Measurements from ENCODE around the gene R3HCC1L. TPM values are rescaled to one million over a fixed set of nuclear protein-coding genes. Genes with fewer than 3 reads are reported as not detected.

R3HCC1L gene
- total and polyA plus RNA-seq, 2 experiments from 2014 or later = 5.2 to 12.7 TPM

- Histone ChIP-seq H3K4me2 (no peak overlapping the region), H3K9me2 (replicated peaks; ENCODE audit: insufficient read depth) (no peaks in the 10 kb centered on the region), H2AFZ (no peak overlapping the region), H3K4me3 (no peak overlapping the region), H3K27me3 (no peaks in the 10 kb centered on the region), H3K9me3 (ENCODE audit: low read depth) (no peaks in the 10 kb centered on the region), H3K79me2 (peaks cover 2% of the 10 kb centered on the region), H3K4me1 (ENCODE audit: insufficient read depth) (no peaks in the 10 kb centered on the region), H4K20me1 (ENCODE audit: insufficient read depth, poor library complexity, severe bottlenecking) (peaks cover 3% of the 10 kb centered on the region), H3K27ac (no peak overlapping the region), H3K36me3 (replicated peaks; ENCODE audit: insufficient read depth, low read depth) (no peaks in the 10 kb centered on the region)
- DNase-seq (ENCODE audit: low spot score) = no peak
- TF ChIP-seq EZH2 (IDR thresholded peaks at IDR 0.05; ENCODE audit: borderline replicate concordance) = no peak
- TF ChIP-seq EZH2phosphoT487 (IDR thresholded peaks at IDR 0.05; ENCODE audit: low read depth, severe bottlenecking, unreplicated experiment) = no peak
- TF ChIP-seq CTCF (IDR thresholded peaks at IDR 0.05; ENCODE audit: poor library complexity) = no peak
- WGBS (ENCODE audit: low lambda C conversion rate, missing lambda C conversion rate) = 83% methylated on average over 7 of the region's 7 CpGs
Measured at GRCh38 chr10:98168147-98168546, 33.7 kb downstream of the R3HCC1L start.

GRCh38 chr10:98168766-98169165 is 34.3 kb downstream of the R3HCC1L start:
- H3K9me3 ChIP-seq (ENCODE audit: low read depth) = no peaks in the 10 kb centered on the region
- peaks cover 3% of the 10 kb centered on the region for H4K20me1 ChIP-seq (ENCODE audit: insufficient read depth, poor library complexity, severe bottlenecking)
- H3K4me2 ChIP-seq = no peak overlapping the region
- H3K36me3 ChIP-seq (replicated peaks; ENCODE audit: insufficient read depth, low read depth) = no peaks in the 10 kb centered on the region
- no peak overlapping the region for H3K27ac ChIP-seq
- peaks cover 2% of the 10 kb centered on the region for H3K79me2 ChIP-seq
- H3K4me3 ChIP-seq = no peak overlapping the region
- DNase-seq (ENCODE audit: low spot score) = no peak
- TF ChIP-seq EZH2 (IDR thresholded peaks at IDR 0.05; ENCODE audit: borderline replicate concordance) = no peak
- TF ChIP-seq EZH2phosphoT487 (IDR thresholded peaks at IDR 0.05; ENCODE audit: low read depth, severe bottlenecking, unreplicated experiment) = no peak
- no peak for TF ChIP-seq CTCF (IDR thresholded peaks at IDR 0.05; ENCODE audit: poor library complexity)
- no peaks in the 10 kb centered on the region for H3K4me1 ChIP-seq (ENCODE audit: insufficient read depth)
- no peak overlapping the region for H2AFZ ChIP-seq
- no peaks in the 10 kb centered on the region for H3K27me3 ChIP-seq
- WGBS (ENCODE audit: low lambda C conversion rate, missing lambda C conversion rate) = 87% methylated on average over 3 of the region's 3 CpGs
- H3K9me2 ChIP-seq (replicated peaks; ENCODE audit: insufficient read depth) = no peaks in the 10 kb centered on the region

- peaks cover 2% of the 10 kb centered on the region for H3K79me2 ChIP-seq
- no peaks in the 10 kb centered on the region for H3K9me2 ChIP-seq (replicated peaks; ENCODE audit: insufficient read depth)
- H3K9me3 ChIP-seq (ENCODE audit: low read depth) = no peaks in the 10 kb centered on the region
- no peaks in the 10 kb centered on the region for H3K36me3 ChIP-seq (replicated peaks; ENCODE audit: insufficient read depth, low read depth)
- TF ChIP-seq CTCF (IDR thresholded peaks at IDR 0.05; ENCODE audit: poor library complexity) (no peak), EZH2phosphoT487 (IDR thresholded peaks at IDR 0.05; ENCODE audit: low read depth, severe bottlenecking, unreplicated experiment) (no peak), EZH2 (IDR thresholded peaks at IDR 0.05; ENCODE audit: borderline replicate concordance) (no peak)
- no peak overlapping the region for H3K4me3 ChIP-seq
- no peaks in the 10 kb centered on the region for H3K4me1 ChIP-seq (ENCODE audit: insufficient read depth)
- no peaks in the 10 kb centered on the region for H3K27me3 ChIP-seq
- no peak overlapping the region for H2AFZ ChIP-seq
- H3K4me2 ChIP-seq = no peak overlapping the region
- H3K27ac ChIP-seq = no peak overlapping the region
- H4K20me1 ChIP-seq (ENCODE audit: insufficient read depth, poor library complexity, severe bottlenecking) = peaks cover 3% of the 10 kb centered on the region
- 90% methylated on average over 2 of the region's 2 CpGs for WGBS (ENCODE audit: low lambda C conversion rate, missing lambda C conversion rate)
- no peak for DNase-seq (ENCODE audit: low spot score)
Measured at GRCh38 chr10:98169379-98169778, 34.9 kb downstream of the R3HCC1L start.
